BJ (cell line): ENCODE data around the gene LRRC14B. TPM values are rescaled to one million over a fixed set of nuclear protein-coding genes. Genes with fewer than 3 reads are reported as not detected.

Experiments
- CTCF ChIA-PET: fragments of 350-600 bp; formaldehyde crosslinking; extraction: SDS; loops from one replicate; lab custom pipeline; 2021; ENCODE audit warnings: antibody characterized with exemption, inconsistent platforms; lab: Yijun Ruan, JAX
- POLR2A ChIA-PET: fragments of 300-600 bp; sonication (Branson Sonifier 250); formaldehyde crosslinking; extraction: SDS; loops from one replicate; lab custom pipeline; 2021; ENCODE audit warnings: antibody characterized with exemption; lab: Charles Lee
- DNase-seq: peaks from one replicate; pipeline ENCODE4 v3.0.0-alpha.2; 2011; ENCODE audit warnings: low read depth
- H3K27me3 ChIP-seq: 2 replicates; pipeline ENCODE4 v1.6.0; 2011; ENCODE audit warnings: low read length; ENCODE audit not compliant: control insufficient read depth, insufficient read depth
- H3K36me3 ChIP-seq: 2 replicates; pipeline ENCODE4 v1.5.1; 2011; ENCODE audit warnings: low read length; ENCODE audit not compliant: control insufficient read depth, insufficient read depth
- H3K4me3 ChIP-seq: 2 replicates; pipeline ENCODE4 v1.5.1; 2011; ENCODE audit warnings: low read depth, mild to moderate bottlenecking, control low read depth, low read length
- polyA plus RNA-seq: library from polyadenylated mRNA; depleted of rRNA; stranded (reverse); fragments of >200 nt; gene quantifications from 2 replicates; pipeline ENCODE4 v1.2.3, GENCODE V29; 2011
- TF ChIP-seq, protein P1 (sequence below): IDR thresholded peaks from 2 replicates; pipeline ENCODE4 v1.5.1; 2011; ENCODE audit warnings: low read depth, mild to moderate bottlenecking, control low read depth, inconsistent platforms, low read length, moderate library complexity; ENCODE audit not compliant: insufficient read depth

Gene LRRC14B
- polyA plus RNA-seq, 1 experiment = not detected

DNA sequence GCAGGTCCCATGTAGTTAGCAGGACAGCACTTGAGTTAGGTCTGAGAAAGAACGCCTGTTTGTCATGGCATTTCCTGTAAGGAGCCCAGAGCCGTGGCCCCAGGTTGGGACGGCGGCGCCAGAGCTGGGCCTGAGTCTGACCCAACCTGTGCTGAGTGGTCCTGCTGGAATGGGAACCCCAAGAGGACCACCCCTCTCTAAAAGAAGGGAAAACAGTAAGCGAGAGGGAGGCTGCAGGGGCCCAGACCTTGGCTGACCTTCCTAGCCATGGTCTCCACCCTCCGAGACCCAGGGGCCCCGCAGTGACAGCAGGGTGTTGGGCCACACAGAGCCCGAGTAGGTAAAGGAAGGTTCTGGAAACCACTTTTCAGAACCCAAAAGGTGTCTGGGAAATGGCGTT is 1.8 kb upstream of the LRRC14B start:
- Histone ChIP-seq H3K36me3 (no peaks in the 10 kb centered on the region), H3K4me3 (no peak overlapping the region), H3K27me3 (peaks cover 3% of the 10 kb centered on the region)
- POLR2A ChIA-PET = no interaction called here
- CTCF ChIA-PET = interaction anchor here (1.1 kb wide), 1 partner anchor 59 kb away, joined by 5 read pairs; no protein-coding TSS in a partner anchor
- TF ChIP-seq, protein P1, sequence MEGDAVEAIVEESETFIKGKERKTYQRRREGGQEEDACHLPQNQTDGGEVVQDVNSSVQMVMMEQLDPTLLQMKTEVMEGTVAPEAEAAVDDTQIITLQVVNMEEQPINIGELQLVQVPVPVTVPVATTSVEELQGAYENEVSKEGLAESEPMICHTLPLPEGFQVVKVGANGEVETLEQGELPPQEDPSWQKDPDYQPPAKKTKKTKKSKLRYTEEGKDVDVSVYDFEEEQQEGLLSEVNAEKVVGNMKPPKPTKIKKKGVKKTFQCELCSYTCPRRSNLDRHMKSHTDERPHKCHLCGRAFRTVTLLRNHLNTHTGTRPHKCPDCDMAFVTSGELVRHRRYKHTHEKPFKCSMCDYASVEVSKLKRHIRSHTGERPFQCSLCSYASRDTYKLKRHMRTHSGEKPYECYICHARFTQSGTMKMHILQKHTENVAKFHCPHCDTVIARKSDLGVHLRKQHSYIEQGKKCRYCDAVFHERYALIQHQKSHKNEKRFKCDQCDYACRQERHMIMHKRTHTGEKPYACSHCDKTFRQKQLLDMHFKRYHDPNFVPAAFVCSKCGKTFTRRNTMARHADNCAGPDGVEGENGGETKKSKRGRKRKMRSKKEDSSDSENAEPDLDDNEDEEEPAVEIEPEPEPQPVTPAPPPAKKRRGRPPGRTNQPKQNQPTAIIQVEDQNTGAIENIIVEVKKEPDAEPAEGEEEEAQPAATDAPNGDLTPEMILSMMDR = no peak
- no peak for DNase-seq

DNA sequence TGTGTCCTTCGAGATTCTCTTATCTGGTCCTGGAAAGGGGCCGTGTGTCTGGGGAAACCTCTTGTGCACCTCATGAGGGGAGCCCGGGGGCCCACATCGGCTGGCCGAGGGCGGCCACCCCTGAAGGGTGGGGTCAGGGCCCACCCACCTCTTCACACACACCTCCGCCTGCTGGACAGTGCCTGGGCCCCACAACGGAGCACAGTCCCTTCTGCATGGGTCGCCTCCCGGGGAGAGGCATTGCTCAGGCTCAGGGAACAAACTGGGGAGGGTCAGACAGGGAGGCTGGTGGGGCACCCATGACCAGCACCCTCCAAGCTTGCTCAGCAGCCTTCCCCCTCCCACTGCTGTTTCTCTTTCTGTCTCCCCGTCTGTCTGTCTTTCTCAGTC is 1.3 kb upstream of the LRRC14B start:
- CTCF ChIA-PET = interaction anchor here (1.7 kb wide), 1 partner anchor 19 kb away, joined by 4 read pairs; no protein-coding TSS in a partner anchor
- Histone ChIP-seq H3K27me3 (peaks cover 3% of the 10 kb centered on the region), H3K36me3 (no peaks in the 10 kb centered on the region), H3K4me3 (no peak overlapping the region)
- POLR2A ChIA-PET = no interaction called here
- TF ChIP-seq, protein P1 = no peak
- DNase-seq = no peak

DNA sequence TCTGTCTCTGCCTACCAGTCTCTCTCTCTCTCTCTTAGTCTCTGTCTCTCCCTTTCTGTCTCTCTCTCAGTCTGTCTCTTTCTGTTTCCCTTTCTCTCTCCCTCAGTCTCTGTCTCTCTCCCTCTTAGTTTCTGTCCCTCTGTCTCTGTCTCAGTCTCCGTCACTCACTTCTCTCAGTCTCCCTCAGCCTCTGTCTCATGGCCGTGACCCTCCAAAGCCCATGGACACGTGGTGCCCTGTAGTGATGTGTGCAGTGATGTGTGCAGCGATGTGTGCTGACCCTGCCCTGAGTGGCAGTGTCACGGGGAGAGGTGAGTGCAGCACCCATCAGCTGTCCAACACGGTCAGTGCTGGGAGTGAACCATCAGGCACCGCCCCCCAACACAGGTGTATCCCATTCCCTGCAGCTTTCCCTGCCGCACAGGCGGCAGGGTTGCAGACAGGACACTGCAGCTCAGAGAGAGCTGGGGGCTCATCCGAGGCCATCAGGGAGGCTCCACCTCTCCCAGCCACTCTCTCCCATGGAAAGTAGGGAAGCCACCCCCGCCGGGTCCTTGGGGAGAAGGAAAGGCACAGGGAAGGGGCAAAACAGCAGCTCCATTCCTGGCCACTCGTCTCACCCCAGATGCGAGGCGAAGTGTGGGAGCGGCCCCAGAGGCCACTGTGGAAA is 794 bp upstream of the LRRC14B start:
- ChIA-PET POLR2A (no interaction called here), CTCF (interaction anchor here (0.8 to 1.7 kb wide), 2 partner anchors 10 to 20 kb away, joined by 4 read pairs; no protein-coding TSS in a partner anchor)
- Histone ChIP-seq H3K27me3 (peaks cover 3% of the 10 kb centered on the region), H3K36me3 (no peaks in the 10 kb centered on the region), H3K4me3 (no peak overlapping the region)
- TF ChIP-seq, protein P1 = no peak
- DNase-seq = no peak

DNA sequence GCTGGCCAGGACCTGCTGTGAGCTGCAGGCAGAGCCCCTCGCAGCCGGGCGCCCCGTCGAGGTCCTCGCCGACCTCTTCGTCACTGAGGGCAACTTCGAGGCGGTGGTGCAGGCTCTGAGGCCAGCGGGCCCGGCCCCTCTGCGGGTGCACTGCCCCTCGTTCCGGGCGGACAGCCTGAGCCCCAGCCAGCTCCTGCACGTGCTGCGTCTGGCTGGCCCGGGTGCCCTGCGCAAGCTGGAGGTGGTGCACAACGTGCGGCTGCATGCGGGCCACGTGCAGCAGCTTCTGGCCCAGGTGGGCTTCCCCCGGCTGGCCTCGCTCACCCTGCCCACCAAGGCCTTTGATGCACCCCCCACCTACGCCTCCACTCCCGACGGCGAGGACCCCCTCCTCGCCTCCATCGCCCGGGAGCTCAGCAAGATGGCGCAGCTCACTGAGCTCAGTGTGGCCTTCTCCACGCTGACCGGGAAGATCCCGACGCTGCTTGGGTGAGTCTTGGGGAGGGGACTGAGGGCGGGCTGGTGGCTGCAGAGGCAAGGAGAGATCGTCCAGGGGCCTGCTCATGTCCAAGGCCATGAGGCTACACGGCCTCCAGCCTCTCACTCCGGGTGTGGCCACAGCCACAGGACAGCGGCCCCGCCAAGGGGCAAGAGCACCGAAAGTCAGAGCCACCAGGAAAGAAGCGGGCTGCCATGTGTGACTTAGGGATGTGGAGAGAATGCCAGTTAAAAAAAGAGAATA is 825 bp downstream of the LRRC14B start:
- H3K36me3 ChIP-seq = no peaks in the 10 kb centered on the region
- H3K27me3 ChIP-seq = peaks cover 3% of the 10 kb centered on the region
- CTCF ChIA-PET = interaction anchor here (1.0 kb wide), 1 partner anchor 13 kb away, joined by 3 read pairs; no protein-coding TSS in a partner anchor
- H3K4me3 ChIP-seq = no peak overlapping the region
- POLR2A ChIA-PET = no interaction called here
- TF ChIP-seq, protein P1 = no peak
- DNase-seq = no peak

DNA sequence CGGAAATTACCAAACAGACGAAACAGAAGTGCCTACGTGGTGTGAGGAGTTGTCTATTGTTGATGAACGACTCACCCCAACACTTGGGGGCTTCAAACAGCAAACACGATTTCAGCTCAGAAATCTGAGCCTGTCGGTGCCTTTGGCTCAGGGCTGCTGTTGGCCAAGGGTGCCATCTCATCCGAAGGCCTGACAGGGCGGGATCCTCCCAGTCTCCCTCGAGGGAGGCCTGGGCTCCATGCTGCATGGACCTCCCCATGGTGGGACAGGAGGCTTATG is 1.3 kb downstream of the LRRC14B start:
- ChIA-PET CTCF (interaction anchor here (1.0 kb wide), 1 partner anchor 13 kb away, joined by 3 read pairs; no protein-coding TSS in a partner anchor), POLR2A (no interaction called here)
- TF ChIP-seq, protein P1 = no peak
- no peak for DNase-seq
- H3K4me3 ChIP-seq = no peak overlapping the region
- peaks cover 3% of the 10 kb centered on the region for H3K27me3 ChIP-seq
- H3K36me3 ChIP-seq = no peaks in the 10 kb centered on the region
